Glutamatergic neuron (in vitro differentiated cells): ENCODE results near the gene CORO7. TPM values are rescaled to one million over a fixed set of nuclear protein-coding genes. Genes with fewer than 3 reads are reported as not detected.

Source experiments
- DNase-seq: peaks from one replicate; pipeline ENCODE4 v3.0.0; 2022
- H3K27ac Mint-ChIP-seq: one replicate; pipeline ENCODE4 v1.8.0; 2020; ENCODE audit warnings: mild to moderate bottlenecking, mixed read lengths, inconsistent platforms; ENCODE audit not compliant: unreplicated experiment
- H3K27me3 Mint-ChIP-seq: one replicate; pipeline ENCODE4 v1.8.0; 2020; ENCODE audit warnings: mild to moderate bottlenecking, moderate library complexity, mixed read lengths, inconsistent platforms; ENCODE audit not compliant: unreplicated experiment
- H3K36me3 Mint-ChIP-seq: one replicate; pipeline ENCODE4 v1.8.0; 2020; ENCODE audit warnings: mild to moderate bottlenecking, mixed read lengths, inconsistent platforms; ENCODE audit not compliant: unreplicated experiment
- H3K4me1 Mint-ChIP-seq: one replicate; pipeline ENCODE4 v1.8.0; 2020; ENCODE audit warnings: mild to moderate bottlenecking, low read depth, mixed read lengths, inconsistent platforms; ENCODE audit not compliant: unreplicated experiment
- H3K4me3 Mint-ChIP-seq: one replicate; pipeline ENCODE4 v1.8.0; 2020; ENCODE audit warnings: mild to moderate bottlenecking, mixed read lengths, inconsistent platforms; ENCODE audit not compliant: unreplicated experiment
- H3K9me3 Mint-ChIP-seq: one replicate; pipeline ENCODE4 v1.8.0; 2020; ENCODE audit warnings: mild to moderate bottlenecking, moderate library complexity, mixed read lengths, inconsistent platforms; ENCODE audit not compliant: unreplicated experiment
- total RNA-seq: library from RNA; stranded (reverse); fragmentation: NEBNext Ultra II Directional; extraction: Animal tissue kit (Norgen Biotek cat#: 25700); gene quantifications from one replicate; pipeline ENCODE4 v1.2.1, GENCODE V29; 2021; ENCODE audit not compliant: unreplicated experiment
- TF ChIP-seq, protein P1 (sequence below): fragments of 200-600 bp; sonication (generic); IDR thresholded peaks from one replicate; pipeline ENCODE4 v1.5.0; 2021; ENCODE audit not compliant: partially characterized antibody, unreplicated experiment

CORO7 gene
- total RNA-seq, 1 donor from 2014 or later = 200 TPM

DNA sequence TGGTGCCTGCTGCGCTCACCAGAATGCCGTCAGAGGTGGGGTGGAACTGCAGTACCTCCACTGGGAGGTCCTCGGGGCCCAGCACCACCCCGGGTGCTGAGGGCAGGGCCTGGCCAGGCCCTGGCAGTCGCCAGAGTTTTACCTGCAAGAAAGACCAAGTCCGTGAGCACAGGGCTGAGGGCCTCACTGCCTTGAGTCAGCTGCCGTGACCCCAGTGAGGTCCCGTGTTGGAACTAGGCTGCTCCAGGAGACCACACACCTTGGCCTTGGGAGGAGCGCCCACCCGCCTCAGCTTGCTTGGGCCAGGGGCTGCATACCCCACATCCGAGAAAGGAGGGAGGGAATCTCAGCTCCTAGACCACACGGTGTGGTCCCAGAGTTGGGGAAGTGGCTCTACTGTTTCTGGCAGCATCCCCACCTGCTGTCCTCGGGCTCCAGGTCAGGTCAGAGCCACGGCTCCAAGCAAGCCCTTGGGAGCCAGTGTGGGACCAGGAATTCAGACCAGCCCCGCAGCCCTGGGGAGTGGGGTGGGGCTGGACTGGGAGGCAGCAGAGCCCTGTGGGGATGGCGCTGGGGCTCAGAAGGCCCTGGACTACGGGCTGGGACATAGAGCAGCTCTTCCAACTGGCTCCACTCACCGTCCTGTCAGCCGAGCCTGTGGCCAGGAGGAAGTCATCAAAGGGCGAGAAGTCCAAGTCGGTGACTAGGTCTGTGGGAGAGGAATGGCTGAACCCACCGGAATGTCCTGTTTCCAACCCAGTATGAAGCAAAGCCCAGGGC, 8.7 kb downstream of the CORO7 start:
- peaks cover 13% of the 10 kb centered on the region for H3K27me3 Mint-ChIP-seq
- H3K36me3 Mint-ChIP-seq = no peaks in the 10 kb centered on the region
- H3K9me3 Mint-ChIP-seq = peaks cover 13% of the 10 kb centered on the region
- H3K27ac Mint-ChIP-seq = no peak overlapping the region
- TF ChIP-seq, protein P1, sequence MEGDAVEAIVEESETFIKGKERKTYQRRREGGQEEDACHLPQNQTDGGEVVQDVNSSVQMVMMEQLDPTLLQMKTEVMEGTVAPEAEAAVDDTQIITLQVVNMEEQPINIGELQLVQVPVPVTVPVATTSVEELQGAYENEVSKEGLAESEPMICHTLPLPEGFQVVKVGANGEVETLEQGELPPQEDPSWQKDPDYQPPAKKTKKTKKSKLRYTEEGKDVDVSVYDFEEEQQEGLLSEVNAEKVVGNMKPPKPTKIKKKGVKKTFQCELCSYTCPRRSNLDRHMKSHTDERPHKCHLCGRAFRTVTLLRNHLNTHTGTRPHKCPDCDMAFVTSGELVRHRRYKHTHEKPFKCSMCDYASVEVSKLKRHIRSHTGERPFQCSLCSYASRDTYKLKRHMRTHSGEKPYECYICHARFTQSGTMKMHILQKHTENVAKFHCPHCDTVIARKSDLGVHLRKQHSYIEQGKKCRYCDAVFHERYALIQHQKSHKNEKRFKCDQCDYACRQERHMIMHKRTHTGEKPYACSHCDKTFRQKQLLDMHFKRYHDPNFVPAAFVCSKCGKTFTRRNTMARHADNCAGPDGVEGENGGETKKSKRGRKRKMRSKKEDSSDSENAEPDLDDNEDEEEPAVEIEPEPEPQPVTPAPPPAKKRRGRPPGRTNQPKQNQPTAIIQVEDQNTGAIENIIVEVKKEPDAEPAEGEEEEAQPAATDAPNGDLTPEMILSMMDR = no peak
- no peak for DNase-seq
- no peak overlapping the region for H3K4me3 Mint-ChIP-seq
- H3K4me1 Mint-ChIP-seq = peaks cover 29% of the 10 kb centered on the region

DNA sequence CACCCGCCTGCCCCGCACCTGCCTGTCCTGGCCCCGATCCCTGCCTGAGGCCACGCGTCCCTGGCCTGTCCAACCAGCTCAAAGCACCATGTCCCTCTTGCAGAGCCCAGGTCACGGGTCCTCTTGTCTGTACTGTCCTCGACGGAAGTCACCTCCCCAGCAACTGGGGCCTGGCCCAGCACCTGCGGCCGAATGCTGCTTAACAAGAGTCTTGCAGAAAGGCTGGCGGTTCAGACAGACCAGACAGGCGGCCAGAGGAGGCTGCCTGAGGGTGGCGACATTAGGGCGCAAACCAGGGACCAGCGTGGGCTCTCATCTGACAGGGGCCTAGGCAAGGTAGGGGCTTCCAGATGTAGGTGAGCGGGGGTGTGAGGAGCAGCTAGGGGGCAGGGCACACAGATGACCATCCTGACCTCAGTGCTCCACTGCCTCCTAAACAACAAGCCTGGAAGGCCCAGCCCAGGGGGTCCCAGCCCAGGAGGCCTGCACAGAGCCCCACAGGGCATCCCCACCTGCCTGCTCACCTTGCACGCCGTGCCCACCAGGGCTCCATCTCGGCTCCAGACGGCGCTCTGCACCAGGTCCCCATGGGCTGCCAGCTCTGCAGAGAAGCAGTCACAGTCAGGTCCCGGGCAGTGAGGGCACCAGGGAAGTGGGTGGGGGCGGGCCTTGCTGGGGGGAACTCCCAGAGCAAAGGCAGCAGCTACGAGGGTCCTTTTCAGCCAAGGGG, 11.3 kb downstream of the CORO7 start:
- H3K27ac Mint-ChIP-seq = no peak overlapping the region
- TF ChIP-seq, protein P1 = no peak
- H3K4me1 Mint-ChIP-seq = peaks cover 14% of the 10 kb centered on the region
- peaks cover 8% of the 10 kb centered on the region for H3K27me3 Mint-ChIP-seq
- H3K4me3 Mint-ChIP-seq = peak overlapping the region; percentile 61
- peaks cover 7% of the 10 kb centered on the region for H3K9me3 Mint-ChIP-seq
- H3K36me3 Mint-ChIP-seq = no peaks in the 10 kb centered on the region
- DNase-seq = no peak

DNA sequence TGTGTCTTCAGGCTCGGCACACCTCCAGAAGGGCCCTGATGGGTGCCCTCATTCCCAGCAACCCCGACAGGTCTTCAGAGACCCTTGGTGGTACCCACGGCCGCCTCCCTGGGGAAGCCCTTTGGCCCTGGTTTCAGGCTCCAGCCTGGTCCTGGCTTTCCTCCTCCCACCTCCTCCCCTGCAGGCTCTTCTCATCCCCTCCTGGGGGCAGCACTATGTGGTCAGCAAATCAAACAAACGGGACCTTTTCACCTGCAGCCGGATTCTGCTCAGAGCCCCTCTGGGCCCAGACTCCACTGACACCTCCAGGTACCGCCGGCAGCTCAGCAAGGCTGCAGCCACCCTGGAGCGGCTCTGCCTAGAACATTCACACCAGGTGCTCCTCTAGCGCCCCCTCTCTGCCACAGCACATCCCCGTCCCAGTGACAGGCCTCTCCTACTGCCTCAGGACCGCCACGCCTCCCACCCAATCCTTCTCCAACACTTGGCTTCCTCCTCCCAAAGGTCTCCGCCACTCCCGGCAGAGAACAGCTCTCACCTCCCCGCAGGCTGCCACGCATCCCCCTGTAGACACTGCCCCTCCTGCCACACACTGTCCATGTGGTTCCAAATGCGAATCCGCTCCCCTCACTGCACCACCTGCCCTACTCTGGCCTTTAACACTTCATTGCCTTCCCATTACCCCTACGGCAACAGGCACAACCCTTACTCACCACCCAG, 12.0 kb downstream of the CORO7 start:
- DNase-seq = peak; percentile 85
- H3K27ac Mint-ChIP-seq = peak overlapping the region; percentile 75
- peaks cover 4% of the 10 kb centered on the region for H3K36me3 Mint-ChIP-seq
- TF ChIP-seq, protein P1 = peak; percentile 83
- H3K4me1 Mint-ChIP-seq = peaks cover 12% of the 10 kb centered on the region
- H3K27me3 Mint-ChIP-seq = peaks cover 8% of the 10 kb centered on the region
- peaks cover 7% of the 10 kb centered on the region for H3K9me3 Mint-ChIP-seq
- peak overlapping the region; percentile 61 for H3K4me3 Mint-ChIP-seq

DNA sequence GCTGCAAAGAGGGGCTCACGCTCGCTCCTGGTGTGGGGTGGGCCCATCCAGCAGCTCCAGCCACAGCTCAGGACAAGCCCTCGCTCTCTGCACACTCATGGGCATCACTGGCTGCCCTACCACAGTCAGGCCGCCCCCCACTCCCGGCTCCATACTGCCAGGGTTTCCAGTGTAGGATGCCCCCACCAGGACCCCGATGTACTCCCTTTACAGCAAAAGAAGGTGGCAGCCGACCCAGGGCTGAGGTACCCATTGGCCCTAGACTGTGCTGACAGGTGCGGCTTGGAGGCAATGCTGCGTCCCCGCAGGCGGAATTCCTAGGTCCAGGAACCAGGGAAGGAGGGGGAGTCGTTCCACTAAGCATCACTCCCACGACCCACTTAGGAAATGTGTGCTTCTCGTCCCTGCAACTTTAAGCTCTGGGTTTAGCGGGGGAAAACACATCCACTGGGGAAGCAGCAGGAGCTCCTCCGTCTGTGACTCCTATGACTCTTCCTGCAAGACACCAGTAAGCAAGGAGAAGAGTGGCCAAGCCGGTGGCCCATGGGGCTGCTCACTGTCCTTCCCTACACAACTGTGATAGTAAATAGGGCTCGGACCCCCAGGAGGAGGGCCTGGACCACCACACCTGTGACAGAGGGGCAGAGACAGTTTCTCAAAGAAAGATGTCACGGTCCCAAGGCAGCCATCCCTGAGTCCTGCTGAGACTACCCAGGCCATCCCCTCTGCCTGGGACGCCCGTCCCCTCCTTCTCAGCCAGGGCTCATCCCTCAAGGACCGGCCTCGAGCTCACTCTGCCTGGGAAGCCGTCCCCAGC, 13.1 kb downstream of the CORO7 start:
- Mint-ChIP-seq H3K4me1 (peaks cover 12% of the 10 kb centered on the region), H3K9me3 (peaks cover 7% of the 10 kb centered on the region), H3K4me3 (no peak overlapping the region), H3K27me3 (peaks cover 9% of the 10 kb centered on the region), H3K36me3 (peaks cover 4% of the 10 kb centered on the region), H3K27ac (peak overlapping the region; percentile 12)
- no peak for DNase-seq
- TF ChIP-seq, protein P1 = no peak
